CD4-positive, alpha-beta T cell treated with Interleukin-15 for 1 hour (primary cell): ENCODE measurements around the gene GPR4.

Experiments
- DNase-seq: peaks from one replicate; pipeline ENCODE4 v3.0.0-alpha.2; 2020

The GPR4 gene

DNA sequence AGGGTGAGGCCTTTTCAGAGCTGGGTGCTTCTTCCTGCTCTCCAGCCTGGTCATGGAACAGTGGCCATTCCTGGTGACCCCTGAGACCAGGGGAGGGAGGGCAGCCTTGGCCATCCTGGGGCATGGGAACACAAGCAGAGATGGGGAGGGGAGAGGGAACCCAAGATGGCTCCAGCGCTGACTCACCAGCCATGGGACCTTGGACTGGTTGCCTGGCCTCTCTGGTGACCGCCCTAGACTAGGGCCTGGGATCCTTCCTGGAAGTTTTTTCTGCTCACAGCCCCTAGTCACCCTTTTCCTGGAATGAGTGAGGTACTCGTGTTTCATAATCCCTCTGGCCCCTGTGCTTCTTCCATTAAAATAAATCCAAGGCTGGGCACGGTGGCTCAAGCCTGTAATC, 14.1 kb downstream of the GPR4 start:
- no peak for DNase-seq

DNA sequence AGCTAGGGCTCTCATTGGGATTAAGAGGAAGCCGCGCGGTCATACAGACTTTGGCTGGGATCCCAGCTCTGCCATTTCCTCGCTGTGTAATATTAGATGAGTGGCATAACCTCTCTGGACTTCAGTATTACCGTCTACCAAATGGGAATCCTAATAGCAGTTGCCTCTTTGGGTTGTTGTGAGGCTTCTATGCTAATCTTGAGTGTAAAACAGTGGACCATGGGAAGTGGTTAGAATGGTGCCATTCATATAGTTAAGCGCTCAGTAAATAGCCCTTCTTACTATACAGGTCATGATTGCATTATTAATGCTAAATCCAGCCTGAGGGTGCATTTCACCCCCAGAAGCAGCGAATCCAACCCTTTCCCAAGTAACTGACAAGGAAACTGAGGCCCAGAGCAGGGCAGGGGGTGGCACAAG, 16.8 kb downstream of the GPR4 start:
- DNase-seq = no peak

DNA sequence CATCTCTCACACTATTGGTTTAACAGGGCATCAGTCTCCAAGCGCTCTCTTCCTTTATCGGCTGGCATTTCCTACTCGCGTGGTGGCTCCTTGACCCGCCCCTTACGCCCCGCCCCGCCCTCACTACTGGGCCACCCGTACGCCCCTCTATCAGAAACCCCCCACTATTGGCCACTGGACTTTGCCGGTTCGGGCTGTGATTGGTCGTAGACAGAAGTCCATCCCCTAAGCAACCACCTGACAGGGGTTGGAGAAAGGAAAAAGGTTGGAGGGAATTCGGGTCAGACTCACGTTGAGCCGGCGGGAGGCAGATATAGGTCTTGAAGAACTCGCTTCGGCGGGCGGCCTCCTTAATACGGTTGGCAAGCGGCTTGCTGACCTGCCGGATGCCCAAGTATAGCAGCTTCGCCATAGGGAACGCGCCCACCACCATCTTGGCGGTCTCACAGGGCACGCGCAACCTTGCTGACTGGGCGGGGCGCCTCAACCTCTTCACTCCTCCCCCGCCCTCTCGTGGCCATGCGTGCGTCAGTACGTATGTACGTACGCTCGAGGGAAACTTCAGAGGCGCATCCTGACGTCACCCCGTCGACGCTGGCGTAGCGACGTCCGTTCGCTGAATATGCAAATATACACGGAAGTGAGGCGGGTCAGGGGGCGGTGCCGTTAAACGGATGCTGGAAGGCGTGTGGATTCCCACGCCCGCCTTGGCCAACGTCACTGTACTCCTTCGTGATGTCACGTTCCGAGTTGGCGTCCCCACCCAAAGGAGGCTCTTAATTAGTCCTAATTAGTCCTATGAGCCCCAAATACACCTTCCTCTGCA, 17.5 kb downstream of the GPR4 start, which contains the start of gene OPA3:
Gene OPA3, minus strand, starts transcription at position 471 of the 826 bp plus-strand sequence. Its CDS starts 38 bp downstream, at position 433.
- peak; percentile 100 for DNase-seq

DNA sequence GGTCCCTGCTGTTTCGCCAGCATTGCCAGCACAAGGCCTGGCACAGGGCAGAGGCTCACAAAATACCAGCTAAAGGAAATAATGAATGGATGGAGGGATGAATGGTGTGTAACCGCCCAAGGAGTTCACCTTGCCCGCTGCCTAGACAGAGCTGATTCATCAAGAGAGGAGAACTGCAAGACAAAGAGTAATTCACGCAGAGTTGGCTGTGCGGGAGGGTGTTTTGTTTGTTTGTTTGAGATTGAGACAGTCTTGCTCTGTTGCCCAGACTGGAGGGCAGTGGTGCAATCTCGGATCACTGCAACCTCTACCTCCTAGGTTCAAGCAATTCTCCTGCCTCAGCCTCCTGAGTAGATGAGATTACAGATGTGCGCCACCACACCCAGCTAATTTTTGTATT, 20.4 kb downstream of the GPR4 start:
- DNase-seq = no peak

DNA sequence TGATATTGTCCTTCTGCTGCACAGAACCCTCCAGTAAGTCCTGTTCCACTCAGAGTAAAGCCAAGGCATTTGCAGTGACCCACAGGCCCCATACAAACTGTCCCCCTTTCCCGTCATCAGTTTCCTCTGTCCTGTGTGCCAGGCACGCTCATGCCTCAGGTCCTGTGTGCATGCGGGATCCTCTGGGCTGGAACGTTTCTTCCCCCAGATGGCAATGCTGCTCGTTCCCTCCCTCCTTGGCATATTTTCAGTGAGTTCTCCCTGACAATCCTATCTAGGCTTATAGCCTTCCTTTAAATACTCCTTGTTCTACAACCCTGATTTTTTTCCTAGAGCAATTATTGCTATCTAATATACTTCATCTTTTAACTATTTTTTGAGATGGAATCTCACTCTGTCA, 23.2 kb downstream of the GPR4 start:
- no peak for DNase-seq

DNA sequence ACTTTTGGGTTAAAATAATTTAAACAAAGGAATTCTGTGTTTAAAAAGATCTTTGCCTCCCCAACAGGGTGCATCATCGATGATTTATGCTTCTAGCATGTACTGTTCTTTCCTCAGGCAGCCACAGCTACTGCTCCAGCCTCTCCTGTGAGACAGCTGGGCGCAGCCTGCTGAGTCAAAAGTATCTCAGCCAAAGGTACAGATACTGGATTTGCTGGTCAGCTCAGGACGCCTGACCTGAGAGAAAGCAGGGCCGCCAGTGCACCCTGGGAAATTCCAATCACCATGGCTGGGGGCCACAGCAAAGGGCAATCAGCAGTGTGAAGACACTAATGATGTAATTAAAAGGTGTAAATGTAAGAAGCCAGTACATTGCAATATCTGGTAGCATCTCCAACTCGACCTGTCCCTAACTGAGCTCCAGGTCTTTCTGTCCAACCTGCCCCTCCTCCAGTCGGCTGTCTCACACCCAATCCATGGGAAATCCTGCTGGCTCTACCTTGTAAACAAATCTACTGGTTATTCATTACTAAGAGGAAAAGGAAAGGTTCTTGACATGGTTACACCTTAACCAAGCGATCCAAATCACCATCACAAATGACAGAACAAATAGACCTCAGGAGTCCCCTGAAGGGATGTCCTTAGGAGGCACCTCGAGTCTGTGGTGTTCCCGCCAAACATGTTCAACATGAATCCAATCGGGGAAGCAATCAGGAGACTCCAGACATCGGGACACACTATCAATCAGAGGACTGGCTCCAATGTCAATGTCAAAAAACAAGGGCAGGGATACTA, 24.7 kb downstream of the GPR4 start:
- no peak for DNase-seq

DNA sequence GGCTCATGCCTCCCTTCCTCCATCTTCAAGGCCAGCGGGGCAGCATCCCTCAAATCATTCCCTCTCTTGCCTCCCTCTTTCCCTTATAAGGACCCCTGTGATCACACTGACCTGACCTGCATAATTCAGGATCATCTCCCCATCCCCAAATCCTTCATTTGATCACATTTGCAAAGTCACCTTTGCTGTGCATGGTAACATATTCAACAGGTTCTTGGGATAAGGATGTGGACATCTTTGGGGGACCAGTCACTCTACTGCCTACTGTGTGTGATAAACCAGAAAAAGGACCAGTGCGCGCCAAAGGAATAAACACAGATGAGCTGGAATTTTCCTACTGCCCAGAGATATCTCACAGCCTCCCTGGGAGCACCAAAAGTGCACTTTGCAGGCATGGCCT, 25.3 kb downstream of the GPR4 start:
- DNase-seq = no peak

DNA sequence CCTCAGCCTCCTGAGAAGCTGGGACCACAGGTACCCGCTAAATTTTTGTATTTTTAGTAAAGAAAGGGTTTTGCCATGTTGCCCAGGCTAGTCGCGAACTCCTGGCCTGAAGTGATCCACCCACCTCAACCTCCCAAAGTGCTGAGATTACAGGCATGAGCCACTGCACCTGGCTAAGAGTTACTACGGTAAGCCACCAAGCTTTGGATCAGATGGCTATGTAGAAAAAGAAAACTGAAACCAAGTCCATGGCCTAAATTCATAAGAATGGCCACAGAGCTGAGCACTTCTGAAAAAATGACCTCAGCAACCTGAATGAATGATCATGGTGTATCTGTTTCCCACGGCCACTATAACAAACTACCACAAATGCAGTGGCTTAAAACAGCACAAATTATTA, 26.8 kb downstream of the GPR4 start:
- DNase-seq = no peak

DNA sequence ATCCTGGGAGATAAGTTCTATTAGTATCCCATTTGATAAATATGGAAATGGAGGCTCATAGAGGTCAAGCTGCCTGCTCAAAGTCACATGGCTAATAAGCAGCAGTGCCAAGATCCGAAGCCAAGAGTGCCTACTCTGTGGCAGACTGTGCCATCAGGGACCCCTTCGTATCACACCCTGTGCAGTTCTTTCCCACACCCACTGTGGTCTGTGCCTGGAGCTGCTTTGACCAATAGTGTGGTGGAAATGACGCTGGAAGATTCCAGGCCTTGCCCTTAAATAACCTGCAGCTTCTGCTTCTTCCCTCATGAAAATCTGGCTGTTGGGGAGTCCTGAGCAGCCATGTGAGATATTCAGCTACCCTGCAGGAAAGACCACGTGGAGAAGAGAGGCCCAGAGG, 27.5 kb downstream of the GPR4 start:
- DNase-seq = no peak

DNA sequence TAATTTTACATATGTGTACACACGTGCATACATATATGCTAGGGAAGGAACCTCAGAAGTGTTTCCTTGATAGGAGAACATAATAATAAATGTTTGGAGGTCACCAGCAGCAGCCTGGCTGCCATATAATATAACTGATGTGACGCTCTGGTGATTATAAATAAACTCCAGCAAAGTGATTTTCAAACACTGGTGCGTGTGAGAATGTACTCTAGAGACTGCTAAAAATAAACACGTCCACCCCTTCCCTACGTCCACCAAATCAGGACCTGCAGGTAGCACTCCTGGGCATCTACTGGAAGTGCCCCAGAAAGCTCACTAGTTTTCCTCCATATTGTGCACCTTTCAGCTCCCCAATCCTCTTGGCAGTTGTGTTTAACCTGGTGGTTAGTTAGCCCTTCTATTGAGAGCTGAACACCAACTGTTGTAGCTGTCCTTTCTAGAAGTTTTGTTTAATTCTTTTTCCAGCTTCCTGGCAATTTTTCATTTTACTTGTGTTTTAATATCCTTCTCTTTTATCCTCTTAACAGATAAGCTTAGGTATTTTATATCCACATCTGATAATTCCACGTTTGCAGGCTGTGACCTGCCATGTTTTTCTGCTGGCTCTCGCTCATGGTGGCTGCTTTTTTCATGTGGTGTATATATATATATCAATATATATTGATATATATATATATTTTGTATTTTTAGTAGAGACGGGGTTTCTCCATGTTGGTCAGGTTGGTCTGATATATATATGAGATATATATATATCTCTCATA, 30.4 kb downstream of the GPR4 start:
- no peak for DNase-seq

DNA sequence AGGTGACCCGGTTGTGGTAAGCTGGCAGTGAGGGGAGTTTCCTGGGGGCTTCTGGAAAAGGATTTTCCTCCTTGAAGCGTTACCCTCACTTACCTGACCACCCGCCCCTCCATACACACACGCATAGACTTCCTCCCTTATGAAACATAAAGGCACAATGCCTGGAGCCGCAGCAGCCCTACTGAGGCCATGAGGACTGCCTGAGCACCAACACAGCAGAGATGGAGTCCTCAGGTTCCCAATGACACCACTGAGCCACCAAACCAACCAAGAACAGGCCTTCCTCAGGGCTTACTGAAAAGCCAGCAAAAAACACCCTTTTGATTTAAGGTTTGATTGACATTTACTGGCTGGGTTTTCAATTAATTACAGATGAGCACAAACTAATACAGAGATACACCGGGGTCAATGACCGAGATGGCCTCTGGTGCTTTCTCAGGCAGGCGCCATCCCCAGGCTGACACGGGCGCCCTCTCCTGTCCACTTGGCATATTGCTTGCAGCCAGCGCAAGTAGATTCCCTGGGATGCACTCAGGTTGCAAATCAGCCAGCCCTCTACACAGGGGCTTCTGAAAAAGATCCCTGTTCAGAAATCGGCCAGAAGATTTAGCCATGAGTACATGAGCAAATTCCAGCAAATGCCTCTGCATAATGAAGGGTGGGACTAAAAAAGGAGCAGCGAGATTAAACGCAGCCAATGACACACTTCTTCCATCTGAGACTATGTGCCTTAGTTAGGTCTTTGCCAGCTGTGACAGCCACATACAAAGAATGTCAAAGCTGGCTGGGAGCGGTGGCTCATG, 32.2 kb downstream of the GPR4 start:
- DNase-seq = peak; percentile 50

DNA sequence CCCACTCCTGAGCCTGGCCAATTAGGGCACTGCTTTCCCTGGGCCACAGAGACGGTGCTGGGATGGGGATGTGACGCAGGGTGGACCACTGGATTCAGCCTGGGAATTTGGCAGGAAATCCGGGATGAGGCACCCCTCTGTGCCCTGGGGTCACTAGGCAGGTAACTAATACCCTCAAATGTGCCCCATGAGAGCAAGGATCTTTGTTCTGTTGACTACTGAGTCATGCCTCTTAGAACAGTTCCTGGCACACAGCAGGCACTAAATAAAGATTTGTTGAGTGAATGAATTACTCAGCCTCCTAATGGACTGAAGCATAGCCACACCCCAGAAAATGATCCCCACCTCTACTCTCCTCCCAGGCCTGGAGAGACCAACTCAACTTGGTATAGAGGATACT, 33.3 kb downstream of the GPR4 start:
- DNase-seq = no peak

DNA sequence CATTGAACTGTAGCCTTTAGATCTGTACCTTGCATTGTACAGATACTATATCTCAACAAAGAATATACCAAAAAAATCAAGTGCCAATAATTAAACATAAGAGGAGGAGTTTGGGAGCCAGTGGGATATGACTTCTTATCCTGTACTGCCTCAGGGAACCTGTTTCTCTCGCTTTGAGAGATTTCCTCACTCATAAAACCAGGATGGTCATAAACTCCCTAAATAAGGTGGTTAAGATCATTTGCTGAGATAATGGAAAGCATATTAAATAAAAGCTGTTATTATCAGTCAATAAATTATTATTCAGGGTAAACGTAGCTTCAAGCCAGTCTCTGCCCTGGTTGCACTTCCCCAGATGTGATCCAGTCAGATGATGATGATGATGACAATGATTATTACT, 34.4 kb downstream of the GPR4 start:
- no peak for DNase-seq

DNA sequence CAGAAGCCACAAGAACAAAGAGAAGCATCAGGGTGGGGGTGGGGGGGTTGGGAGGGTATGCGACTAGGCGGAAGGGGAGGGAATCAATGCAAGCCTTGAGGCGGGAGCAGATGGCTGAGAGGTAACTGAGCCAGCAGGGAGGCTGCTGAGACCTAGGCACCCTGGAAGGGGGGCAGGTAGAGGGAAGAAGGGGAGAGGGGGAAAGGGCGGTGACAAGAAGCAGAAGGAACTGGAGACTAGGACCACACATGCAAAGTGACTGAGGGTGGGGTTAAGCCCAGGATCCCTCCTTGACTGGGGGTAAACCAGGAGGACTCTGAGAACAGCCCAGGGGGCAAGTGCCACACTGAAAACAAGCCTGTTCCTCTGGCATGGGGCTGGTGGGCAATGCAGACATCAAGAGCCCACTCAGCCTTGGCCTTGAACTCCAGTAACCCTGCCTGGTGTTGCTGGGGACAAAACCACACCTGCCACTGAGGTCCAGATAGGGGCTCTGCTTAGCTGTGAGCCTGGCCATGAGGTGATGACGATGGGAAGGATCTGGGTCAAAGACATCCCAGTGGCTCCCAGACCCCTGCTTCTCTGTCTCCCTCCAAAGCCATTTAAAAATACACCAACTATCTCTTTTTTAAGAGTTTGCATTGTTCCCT, 37.8 kb downstream of the GPR4 start:
- DNase-seq = no peak

DNA sequence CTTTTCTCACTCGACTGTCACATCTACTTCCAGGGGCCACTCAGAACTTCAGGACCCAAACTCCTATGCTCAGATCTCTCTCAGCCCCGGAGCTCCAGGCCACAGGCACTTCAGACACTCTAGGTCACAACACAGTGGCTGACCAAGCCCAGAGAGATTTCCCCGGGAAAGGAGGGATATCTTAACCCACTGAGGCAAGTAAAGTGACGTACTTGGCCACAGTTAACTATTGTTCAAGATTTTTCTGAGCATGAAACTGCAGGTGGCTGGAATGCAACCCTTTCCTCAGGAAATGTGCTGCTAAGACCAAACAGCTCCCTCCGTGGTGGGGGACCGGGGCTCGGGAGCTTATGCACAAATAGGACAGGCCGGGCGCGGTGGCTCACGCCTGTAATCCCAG, 41.3 kb downstream of the GPR4 start:
- DNase-seq = no peak

DNA sequence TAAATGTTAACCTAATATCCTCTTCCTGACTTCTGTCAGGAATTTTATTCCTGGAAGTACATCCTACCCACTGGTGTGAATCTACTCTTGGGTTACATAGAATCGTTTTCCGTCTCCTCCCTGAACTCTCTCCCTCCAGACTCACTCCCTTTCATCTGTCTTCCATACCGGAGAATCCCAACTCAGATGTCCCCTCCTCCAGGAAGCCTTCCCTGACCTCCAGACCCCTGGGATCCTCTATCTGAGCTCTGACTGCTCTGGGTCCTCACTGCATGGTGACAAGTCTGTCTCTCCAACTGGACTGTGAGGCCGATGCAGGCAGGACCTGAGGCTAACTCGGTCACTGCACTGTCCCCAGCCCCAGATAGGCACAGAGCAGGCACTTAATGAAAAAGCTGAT, 42.0 kb downstream of the GPR4 start:
- DNase-seq = no peak

DNA sequence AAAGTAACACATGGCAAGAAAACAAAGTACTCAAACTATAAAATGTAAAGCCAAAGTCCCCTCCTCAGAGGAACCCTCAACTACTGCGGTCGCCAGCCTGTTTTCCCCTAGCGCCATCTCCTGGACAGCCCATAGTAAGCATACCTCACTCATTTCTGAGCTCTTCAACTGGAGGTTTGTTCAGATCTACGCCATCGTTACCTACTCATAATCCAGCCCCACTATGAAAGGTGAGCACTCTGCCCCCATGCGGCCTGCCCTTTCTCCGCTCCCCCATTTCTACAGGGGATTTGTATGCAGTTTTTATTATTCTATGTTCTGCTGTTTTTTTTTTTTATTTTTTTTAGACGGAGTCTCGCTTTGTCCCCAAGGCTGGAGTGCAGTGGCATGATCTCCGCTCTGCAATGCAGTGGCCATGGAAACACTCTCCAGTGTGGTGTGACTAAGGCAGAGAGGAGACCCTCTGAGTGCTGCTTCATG, 43.6 kb downstream of the GPR4 start:
- DNase-seq = peak; percentile 79

DNA sequence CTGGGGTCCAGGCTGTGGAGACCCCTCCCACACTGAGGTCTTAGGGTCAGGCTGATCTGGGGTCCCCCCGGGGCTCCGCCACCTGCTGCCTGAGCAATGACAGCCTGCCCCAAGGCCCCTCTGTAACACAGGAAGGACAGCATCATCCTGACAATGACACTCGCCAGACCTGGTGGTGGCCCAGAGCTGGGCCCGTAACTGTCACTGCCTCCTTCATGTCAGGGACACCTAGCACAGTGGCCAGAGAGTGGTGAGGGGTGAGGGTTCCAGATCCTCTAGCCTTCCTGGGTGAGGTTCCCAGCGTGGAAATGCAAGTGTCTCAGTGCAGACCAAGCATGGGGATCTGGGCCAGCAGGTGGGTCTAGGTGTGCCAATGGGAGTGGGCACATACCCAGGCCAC, 45.2 kb downstream of the GPR4 start:
- DNase-seq = no peak

DNA sequence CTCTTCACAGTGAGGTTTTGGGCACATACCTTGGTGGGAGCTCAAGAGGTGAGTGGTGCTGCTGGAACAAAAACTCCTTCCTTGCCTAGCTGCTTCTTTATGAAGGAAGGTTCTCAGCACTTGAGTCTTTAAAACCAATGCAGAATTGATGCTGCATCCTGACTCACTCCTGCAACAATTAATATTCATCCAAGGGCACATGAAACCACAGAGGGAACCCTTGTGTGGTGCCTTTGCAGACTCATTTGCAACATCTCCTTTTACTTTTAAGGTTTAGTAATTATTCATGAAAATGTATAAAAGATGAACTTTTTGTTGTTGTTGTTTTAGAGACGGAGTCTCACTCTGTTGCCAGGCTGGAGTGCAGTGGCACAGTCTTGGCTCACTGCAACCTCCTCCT, 47.5 kb downstream of the GPR4 start:
- DNase-seq = no peak

DNA sequence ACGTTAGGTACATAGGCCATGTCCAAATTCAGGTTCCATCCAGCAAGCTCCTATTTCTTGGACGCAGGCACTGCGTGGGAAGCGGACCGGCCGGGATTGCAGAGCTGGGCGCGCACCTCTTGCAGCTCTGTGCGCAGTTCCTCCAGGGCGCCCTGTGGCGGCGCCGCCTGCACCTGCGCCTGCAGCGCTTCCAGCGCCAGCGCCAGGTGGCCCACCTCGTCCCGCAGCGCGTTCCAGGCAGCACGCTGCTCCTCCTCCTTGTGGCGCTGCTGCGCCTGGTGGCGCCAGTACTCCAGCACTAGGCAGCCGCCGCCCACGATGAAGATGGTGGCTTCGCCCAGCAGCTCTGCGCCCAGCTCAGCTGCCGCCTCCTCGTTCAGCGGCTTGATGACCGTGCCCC, 48.5 kb downstream of the GPR4 start:
- no peak for DNase-seq

DNA sequence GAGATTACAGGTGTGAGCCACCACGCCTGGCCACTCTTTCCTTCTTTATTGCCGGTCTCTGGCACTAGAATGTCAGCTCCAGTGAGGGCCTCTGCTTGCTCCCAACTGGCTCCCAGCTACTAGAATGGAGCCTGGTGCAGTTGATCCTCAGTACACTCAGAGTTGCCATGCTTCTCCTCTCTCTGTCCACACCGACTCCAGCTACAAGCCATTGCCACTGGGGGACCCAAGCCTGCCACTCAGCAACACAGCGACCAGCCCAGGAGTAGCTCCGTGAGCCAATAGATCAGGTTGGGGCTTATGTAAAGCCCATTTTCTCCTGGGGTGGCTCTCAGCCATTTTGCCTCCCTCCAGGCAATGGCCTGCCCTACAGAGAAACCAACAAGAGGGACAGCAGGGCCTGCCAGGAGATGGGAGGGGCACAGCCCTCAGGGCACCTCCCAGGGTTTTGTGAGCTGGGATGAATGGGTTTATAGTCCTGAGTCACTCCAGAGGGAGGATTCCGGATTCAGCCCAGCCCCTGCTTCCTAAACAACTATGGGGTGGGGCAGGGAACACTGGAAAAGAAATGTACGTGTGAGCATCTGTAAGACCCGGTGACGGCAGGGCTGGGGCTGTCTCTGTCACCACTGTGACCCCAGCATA, 53.9 kb downstream of the GPR4 start:
- DNase-seq = no peak
